Prostate gland (tissue), 2 donors: ENCODE measurements around the gene NDST3. TPM values are rescaled to one million over a fixed set of nuclear protein-coding genes. Genes with fewer than 3 reads are reported as not detected.
A peak's percentile ranks its signal among the peaks of the same experiment; 100 is the strongest.

Source experiments
- DNase-seq: peaks from one replicate; pipeline ENCODE4 v3.0.0-alpha.2; 2019; ENCODE audit warnings: low spot score
- H3K27ac ChIP-seq, 2 donors: fragments of 200-600 bp; sonication (generic); 2 replicates each; pipeline ENCODE4 v1.5.1; 2017 to 2019
- H3K27me3 ChIP-seq: fragments of 200-600 bp; sonication (generic); replicated peaks from 2 replicates; pipeline ENCODE4 v1.5.1; 2019; ENCODE audit not compliant: insufficient read depth
- H3K36me3 ChIP-seq, 2 donors: fragments of 200-600 bp; sonication (generic); 1 replicate in 1 of 2; 2 replicates in 1 of 2; pipeline versions ENCODE4 v1.5.1 to v1.8.1; 2017 to 2019
- H3K4me1 ChIP-seq: fragments of 200-600 bp; sonication (generic); replicated peaks from 2 replicates; pipeline ENCODE4 v1.5.1; 2019
- H3K4me3 ChIP-seq, 2 donors: fragments of 200-600 bp; sonication (generic); 2 replicates each; pipeline ENCODE4 v1.5.1; 2017 to 2019
- H3K9me3 ChIP-seq: fragments of 200-600 bp; sonication (generic); 2 replicates; pipeline ENCODE4 v1.5.1; 2017
- CTCF ChIP-seq, 4 experiments: fragments of 200-600 bp in 2 of 4; fragments of 450-650 bp in 2 of 4; sonication (generic) in 2 of 4; IDR thresholded peaks; 1 replicate in 3 of 4; 2 replicates in 1 of 4; pipeline ENCODE4 v1.5.1; 2016 to 2019; ENCODE audit warnings: antibody characterized with exemption in 4 of 4, mild to moderate bottlenecking in 2 of 4, moderate library complexity in 2 of 4
- POLR2A ChIP-seq: fragments of 450-650 bp; IDR thresholded peaks from one replicate; pipeline ENCODE4 v1.6.1; 2016; ENCODE audit warnings: antibody characterized with exemption, mild to moderate bottlenecking
- POLR2AphosphoS5 ChIP-seq: sonication (generic); formaldehyde crosslinking; IDR thresholded peaks from one replicate; pipeline ENCODE4 v1.6.1; 2017; ENCODE audit warnings: antibody characterized with exemption
- WGBS: methylation state at CpG from one replicate; pipeline ENCODE4 v1.1.5; 2018; 5-methylcytosine and 5-hydroxymethylcytosine counted together
- intact Hi-C: fragments of 100-400 bp; cut with DNase I; formaldehyde crosslinking; loops from one replicate; pipeline ENCODE4 v1.14.2; 2022
- total RNA-seq, 2 donors: library from RNA; depleted of rRNA; stranded (reverse); fragments of >200 nt; gene quantifications; one replicate each; pipeline ENCODE4 v1.1.0, GENCODE V29; 2016

Gene NDST3
- under 1 TPM in 1 of 2 donors, not detected in 1; 0.05 TPM for total RNA-seq

GRCh38 chr4:118034053-118034785 lies at the start of gene NDST3:
NDST3 (plus strand) TSS chr4:118034486; CDS start chr4:118053911, 19,425 bp downstream.
- DNase-seq, result peak; percentile 21
- peak within 1 kb of the TSS; percentile 28 to 38 for H3K4me3 ChIP-seq

GRCh38 chr4:117986321-117986720 lies 48.0 kb upstream of the NDST3 start:
- intact Hi-C loops, result no loop called here
- WGBS, result 59% methylated on average over 2 of the region's 2 CpGs

More at GRCh38 chr4:118034053-118034785, at the start of gene NDST3:
- Histone ChIP-seq H3K4me1 (no peaks in the 10 kb centered on the region), H3K27me3 (no peaks in the 10 kb centered on the region), H3K27ac (no peak within 1 kb of the TSS), H3K9me3 (no peaks in the 10 kb centered on the region), H3K36me3 (no peaks in the 10 kb centered on the region)
- 11% methylated on average over 11 of the region's 11 CpGs for WGBS
- TF ChIP-seq POLR2A (no peak), CTCF (IDR thresholded peaks at IDR 0.05) (peak in 3 of 4 experiments; percentile 12 to 33 (median 22)), POLR2AphosphoS5 (no peak)
- intact Hi-C loops, result no loop called here

GRCh38 chr4:117987464-117987863 lies 46.8 kb upstream of the NDST3 start:
- Histone ChIP-seq H3K36me3 (no peaks in the 10 kb centered on the region), H3K4me3 (no peak overlapping the region), H3K27ac (no peak overlapping the region), H3K9me3 (no peaks in the 10 kb centered on the region), H3K27me3 (no peaks in the 10 kb centered on the region), H3K4me1 (no peaks in the 10 kb centered on the region)
- no peak for DNase-seq
- WGBS, result 32% methylated on average over 1 of the region's 1 CpG
- intact Hi-C loops, result no loop called here
- TF ChIP-seq POLR2A (no peak), POLR2AphosphoS5 (no peak), CTCF (IDR thresholded peaks at IDR 0.05) (no peak)

More at GRCh38 chr4:117986321-117986720, 48.0 kb upstream of the NDST3 start:
- Histone ChIP-seq H3K9me3 (no peaks in the 10 kb centered on the region), H3K4me1 (no peaks in the 10 kb centered on the region), H3K36me3 (no peaks in the 10 kb centered on the region), H3K27me3 (no peaks in the 10 kb centered on the region), H3K27ac (no peak overlapping the region), H3K4me3 (no peak overlapping the region)
- no peak for DNase-seq
- no peak for TF ChIP-seq POLR2AphosphoS5
- TF ChIP-seq POLR2A, result no peak
- TF ChIP-seq CTCF (IDR thresholded peaks at IDR 0.05), result no peak

GRCh38 chr4:117996891-117997290 lies 37.4 kb upstream of the NDST3 start:
- Histone ChIP-seq H3K36me3 (no peaks in the 10 kb centered on the region), H3K27ac (no peak overlapping the region), H3K27me3 (no peaks in the 10 kb centered on the region), H3K9me3 (no peaks in the 10 kb centered on the region), H3K4me3 (no peak overlapping the region), H3K4me1 (no peaks in the 10 kb centered on the region)
- TF ChIP-seq POLR2A, result no peak
- no peak for TF ChIP-seq POLR2AphosphoS5
- no peak for DNase-seq
- intact Hi-C loops, result no loop called here
- 92% methylated on average over 2 of the region's 2 CpGs for WGBS

GRCh38 chr4:118004088-118004487 lies 30.2 kb upstream of the NDST3 start:
- no peaks in the 10 kb centered on the region for H3K4me1 ChIP-seq
- no peak for TF ChIP-seq CTCF (IDR thresholded peaks at IDR 0.05)
- TF ChIP-seq POLR2AphosphoS5, result no peak
- no peak for TF ChIP-seq POLR2A
- intact Hi-C loops, result no loop called here
- H3K9me3 ChIP-seq, result no peaks in the 10 kb centered on the region
- H3K36me3 ChIP-seq, result no peaks in the 10 kb centered on the region
- no peak overlapping the region for H3K4me3 ChIP-seq
- H3K27ac ChIP-seq, result no peak overlapping the region
- WGBS, result 95% methylated on average over 2 of the region's 2 CpGs
- no peak for DNase-seq
- no peaks in the 10 kb centered on the region for H3K27me3 ChIP-seq
